B cell (primary cell): ENCODE results near the gene ADCY7.

Experiments used
- EZH2 ChIP-seq: IDR thresholded peaks from 2 replicates; pipeline ENCODE4 v1.6.1; 2012; ENCODE audit warnings: borderline replicate concordance, low read depth, mild to moderate bottlenecking, moderate library complexity, low read length; ENCODE audit not compliant: insufficient read depth, poor library complexity, severe bottlenecking
- TF ChIP-seq, protein P1 (sequence below): fragments of 200-600 bp; IDR thresholded peaks from one replicate; pipeline ENCODE4 v1.8.0; 2022; ENCODE audit warnings: antibody characterized with exemption, mild to moderate bottlenecking

DNA sequence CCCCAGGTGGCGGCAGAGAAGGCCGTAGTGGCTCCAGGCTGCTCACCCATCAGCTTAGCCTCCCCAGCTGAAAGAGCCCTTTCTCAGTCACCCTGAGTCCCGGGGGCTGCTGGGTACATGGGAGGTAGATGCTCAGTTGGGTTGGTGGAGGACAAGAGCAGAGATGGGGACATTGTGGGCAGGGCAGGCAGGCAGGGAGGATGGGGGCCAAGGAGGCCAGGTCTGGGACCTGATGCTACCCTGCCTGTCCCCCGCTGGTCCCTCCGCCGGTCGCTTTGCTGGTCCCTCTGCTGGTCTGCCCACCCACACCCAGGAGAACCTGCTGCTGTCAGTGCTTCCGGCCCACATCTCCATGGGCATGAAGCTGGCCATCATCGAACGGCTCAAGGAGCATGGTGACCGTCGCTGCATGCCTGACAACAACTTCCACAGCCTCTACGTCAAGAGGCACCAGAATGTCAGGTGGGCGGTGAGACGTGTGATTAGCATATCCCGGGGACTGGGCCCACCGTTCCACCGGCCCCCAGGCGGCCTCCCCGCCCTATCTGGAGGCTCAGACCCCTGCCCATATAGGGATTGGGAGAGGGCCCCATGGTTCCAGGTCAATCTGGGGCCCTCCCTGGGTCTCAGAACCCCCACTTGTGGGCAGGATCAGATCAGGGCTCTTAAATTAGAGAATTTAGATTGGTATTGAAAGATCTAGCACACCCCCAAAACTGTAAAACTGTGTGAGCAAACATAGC, 26.9 kb downstream of the ADCY7 start:
- TF ChIP-seq, protein P1, sequence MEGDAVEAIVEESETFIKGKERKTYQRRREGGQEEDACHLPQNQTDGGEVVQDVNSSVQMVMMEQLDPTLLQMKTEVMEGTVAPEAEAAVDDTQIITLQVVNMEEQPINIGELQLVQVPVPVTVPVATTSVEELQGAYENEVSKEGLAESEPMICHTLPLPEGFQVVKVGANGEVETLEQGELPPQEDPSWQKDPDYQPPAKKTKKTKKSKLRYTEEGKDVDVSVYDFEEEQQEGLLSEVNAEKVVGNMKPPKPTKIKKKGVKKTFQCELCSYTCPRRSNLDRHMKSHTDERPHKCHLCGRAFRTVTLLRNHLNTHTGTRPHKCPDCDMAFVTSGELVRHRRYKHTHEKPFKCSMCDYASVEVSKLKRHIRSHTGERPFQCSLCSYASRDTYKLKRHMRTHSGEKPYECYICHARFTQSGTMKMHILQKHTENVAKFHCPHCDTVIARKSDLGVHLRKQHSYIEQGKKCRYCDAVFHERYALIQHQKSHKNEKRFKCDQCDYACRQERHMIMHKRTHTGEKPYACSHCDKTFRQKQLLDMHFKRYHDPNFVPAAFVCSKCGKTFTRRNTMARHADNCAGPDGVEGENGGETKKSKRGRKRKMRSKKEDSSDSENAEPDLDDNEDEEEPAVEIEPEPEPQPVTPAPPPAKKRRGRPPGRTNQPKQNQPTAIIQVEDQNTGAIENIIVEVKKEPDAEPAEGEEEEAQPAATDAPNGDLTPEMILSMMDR: no peak
- no peak for TF ChIP-seq EZH2
